ENCODE results near the gene UQCRC1. TPM values are rescaled to one million over a fixed set of nuclear protein-coding genes. Genes with fewer than 3 reads are reported as not detected.

UQCRC1 gene
- total RNA-seq, 4 donors from 2014 or later = 223 to 439 (median 295) TPM

GRCh38 chr3:48567500-48567899, 41.9 kb downstream of the UQCRC1 start:
- Histone ChIP-seq H3K9me3 (no peaks in the 10 kb centered on the region), H3K4me1 (no peaks in the 10 kb centered on the region), H3K27me3 (no peaks in the 10 kb centered on the region), H3K36me3 (no peaks in the 10 kb centered on the region), H3K4me3 (replicated peaks in 1 of 3) (no peak overlapping the region), H3K27ac (no peak overlapping the region)
- intact Hi-C loops (cut with DNase I) = no loop called here
- TF ChIP-seq CTCF (IDR thresholded peaks at IDR 0.05) (no peak), POLR2A (IDR thresholded peaks at IDR 0.05) (no peak)
- no peak for DNase-seq
- 91 to 92% methylated on average over 11 of the region's 11 CpGs for WGBS, 2 donors

- Histone ChIP-seq H3K27me3 (no peaks in the 10 kb centered on the region), H3K27ac (no peak overlapping the region), H3K4me3 (replicated peaks in 1 of 3) (no peak overlapping the region), H3K4me1 (no peaks in the 10 kb centered on the region), H3K36me3 (no peaks in the 10 kb centered on the region), H3K9me3 (no peaks in the 10 kb centered on the region)
- no peak for DNase-seq
- 86 to 93% methylated on average over 5 of the region's 5 CpGs for WGBS, 2 donors
- TF ChIP-seq POLR2A (IDR thresholded peaks at IDR 0.05) (no peak), CTCF (IDR thresholded peaks at IDR 0.05) (no peak)
- intact Hi-C loops (cut with DNase I) = no loop called here
Measured at GRCh38 chr3:48567090-48567489, 42.4 kb downstream of the UQCRC1 start.

- H3K36me3 ChIP-seq = no peaks in the 10 kb centered on the region
- no peaks in the 10 kb centered on the region for H3K9me3 ChIP-seq
- TF ChIP-seq CTCF (IDR thresholded peaks at IDR 0.05) (no peak), POLR2A (IDR thresholded peaks at IDR 0.05) (no peak)
- no peak for DNase-seq
- WGBS, 2 donors = 94 to 100% methylated on average over 6 to 9 of the region's 9 CpGs
- no peak overlapping the region for H3K27ac ChIP-seq
- H3K4me1 ChIP-seq = peaks cover 0 to under 1% of the 10 kb centered on the region in 2 donors
- no peaks in the 10 kb centered on the region for H3K27me3 ChIP-seq
- intact Hi-C loops (cut with DNase I) = no loop called here
- no peak overlapping the region for H3K4me3 ChIP-seq (replicated peaks in 1 of 3)
Measured at GRCh38 chr3:48566401-48566760, 43.1 kb downstream of the UQCRC1 start.

GRCh38 chr3:48565591-48566400, 43.6 kb downstream of the UQCRC1 start:
- no peaks in the 10 kb centered on the region for H3K9me3 ChIP-seq
- intact Hi-C loops (cut with DNase I) = no loop called here
- H3K27ac ChIP-seq = no peak overlapping the region

More at GRCh38 chr3:48565591-48566400, 43.6 kb downstream of the UQCRC1 start:
- TF ChIP-seq POLR2A (IDR thresholded peaks at IDR 0.05) = no peak
- TF ChIP-seq CTCF (IDR thresholded peaks at IDR 0.05) = no peak
- peaks cover 4 to 6% of the 10 kb centered on the region in 2 donors for H3K4me1 ChIP-seq
- DNase-seq = no peak
- no peak overlapping the region for H3K4me3 ChIP-seq (replicated peaks in 1 of 3)
- 62 to 76% methylated on average over 4 to 7 of the region's 7 CpGs for WGBS, 2 donors
- H3K36me3 ChIP-seq = no peaks in the 10 kb centered on the region
- H3K27me3 ChIP-seq = no peaks in the 10 kb centered on the region

Data from thyroid gland (tissue), 4 donors.